DMS53 treated with DMSO at 0.1 percent for 48 hours (cell line): ENCODE results near the gene LDLRAD3.

Source experiments
- DNase-seq: peaks from one replicate; lab custom pipeline; 2025; ENCODE audit not compliant: unreplicated experiment; lab: John Stamatoyannopoulos, UW

The LDLRAD3 gene

GRCh38 chr11:35927104-35927503, 16.8 kb upstream of the LDLRAD3 start:
- DNase-seq = no peak

GRCh38 chr11:35927682-35928081, 16.2 kb upstream of the LDLRAD3 start:
- no peak for DNase-seq

- no peak for DNase-seq
These were observed 15.0 kb upstream of the LDLRAD3 start for GRCh38 chr11:35928688-35929395.

GRCh38 chr11:35930466-35930865, 13.4 kb upstream of the LDLRAD3 start:
- DNase-seq = no peak

- DNase-seq = no peak
These were observed 11.7 kb upstream of the LDLRAD3 start for GRCh38 chr11:35932121-35932520.

- no peak for DNase-seq
These were observed 11.1 kb upstream of the LDLRAD3 start for GRCh38 chr11:35932681-35933319.

GRCh38 chr11:35933320-35933871, 10.5 kb upstream of the LDLRAD3 start:
- no peak for DNase-seq

- no peak for DNase-seq
These were observed 9.6 kb upstream of the LDLRAD3 start for GRCh38 chr11:35934271-35934670.

- DNase-seq = no peak
These were observed 8.9 kb upstream of the LDLRAD3 start for GRCh38 chr11:35934981-35935380.

- no peak for DNase-seq
These were observed 8.5 kb upstream of the LDLRAD3 start for GRCh38 chr11:35935390-35935789.

GRCh38 chr11:35937111-35937510, 6.8 kb upstream of the LDLRAD3 start:
- no peak for DNase-seq

- DNase-seq = no peak
These were observed 6.2 kb upstream of the LDLRAD3 start for GRCh38 chr11:35937700-35938099.

GRCh38 chr11:35938231-35938630, 5.6 kb upstream of the LDLRAD3 start:
- no peak for DNase-seq

- DNase-seq = no peak
These were observed 553 bp upstream of the LDLRAD3 start for GRCh38 chr11:35943309-35943708.

GRCh38 chr11:35944503-35945136, 758 bp downstream of the LDLRAD3 start:
- DNase-seq = no peak

- DNase-seq = no peak
These were observed 1.3 kb downstream of the LDLRAD3 start for GRCh38 chr11:35945137-35945518.

GRCh38 chr11:35946766-35947165, 2.9 kb downstream of the LDLRAD3 start:
- no peak for DNase-seq

- DNase-seq = no peak
These were observed 3.6 kb downstream of the LDLRAD3 start for GRCh38 chr11:35947437-35947836.

- DNase-seq = no peak
These were observed 5.4 kb downstream of the LDLRAD3 start for GRCh38 chr11:35949242-35949641.

- no peak for DNase-seq
These were observed 6.2 kb downstream of the LDLRAD3 start for GRCh38 chr11:35950082-35950481.

- DNase-seq = no peak
These were observed 7.8 kb downstream of the LDLRAD3 start for GRCh38 chr11:35951680-35952079.
